HUES48 (cell line): ENCODE measurements around the gene MIPOL1.
"Not testable (repeated sequence)": the region's sequence is repeated elsewhere in the genome, so short reads cannot be mapped to it uniquely, and the experiment has no call there.

Experiments
- H3K27ac ChIP-seq: one replicate; pipeline ENCODE4 v1.7.0; 2013; ENCODE audit warnings: low read depth, low read length, inconsistent platforms
- H3K27me3 ChIP-seq: 2 replicates; pipeline ENCODE4 v1.6.1; 2013; ENCODE audit warnings: mild to moderate bottlenecking, low read length; ENCODE audit not compliant: control insufficient read depth, insufficient read depth
- H3K36me3 ChIP-seq: 2 replicates; pipeline ENCODE4 v1.6.1; 2013; ENCODE audit warnings: low read length; ENCODE audit not compliant: control insufficient read depth, insufficient read depth
- H3K4me1 ChIP-seq: 2 replicates; pipeline ENCODE4 v1.6.1; 2013; ENCODE audit warnings: mild to moderate bottlenecking, low read length; ENCODE audit not compliant: control insufficient read depth, insufficient read depth
- H3K4me3 ChIP-seq: 2 replicates; pipeline ENCODE4 v1.5.1; 2013; ENCODE audit warnings: mild to moderate bottlenecking, low read depth, low read length
- H3K9ac ChIP-seq: 2 replicates; pipeline ENCODE4 v1.6.1; 2013; ENCODE audit warnings: mild to moderate bottlenecking, low read depth, low read length, moderate library complexity
- H3K9me3 ChIP-seq: 2 replicates; pipeline ENCODE4 v1.6.1; 2013; ENCODE audit warnings: low read length; ENCODE audit not compliant: control insufficient read depth, insufficient read depth

The MIPOL1 gene

GRCh38 chr14:37453985-37454384, 256.2 kb downstream of the MIPOL1 start:
- H3K27ac ChIP-seq = no peak overlapping the region
- H3K9ac ChIP-seq = no peak overlapping the region
- no peaks in the 10 kb centered on the region for H3K36me3 ChIP-seq

GRCh38 chr14:37457334-37457733, 259.6 kb downstream of the MIPOL1 start:
- no peak overlapping the region for H3K27ac ChIP-seq
- H3K27me3 ChIP-seq = no peaks in the 10 kb centered on the region
- H3K9me3 ChIP-seq = peaks cover 11% of the 10 kb centered on the region; the same call in 1 of the 2 replicates
- H3K4me3 ChIP-seq = no peak overlapping the region
- H3K4me1 ChIP-seq = no peaks in the 10 kb centered on the region
- no peaks in the 10 kb centered on the region for H3K36me3 ChIP-seq
- no peak overlapping the region for H3K9ac ChIP-seq

More at GRCh38 chr14:37453985-37454384, 256.2 kb downstream of the MIPOL1 start:
- no peaks in the 10 kb centered on the region for H3K4me1 ChIP-seq
- no peak overlapping the region for H3K4me3 ChIP-seq
- no peaks in the 10 kb centered on the region for H3K27me3 ChIP-seq
- H3K9me3 ChIP-seq = no peaks in the 10 kb centered on the region

GRCh38 chr14:37462426-37462825, 264.7 kb downstream of the MIPOL1 start:
- not testable (repeated sequence) for H3K36me3 ChIP-seq, H3K4me1 ChIP-seq

GRCh38 chr14:37464192-37464858, 266.6 kb downstream of the MIPOL1 start:
- H3K9me3 ChIP-seq = peaks cover 16% of the 10 kb centered on the region; the same call in 1 of the 2 replicates
- H3K27me3 ChIP-seq = no peaks in the 10 kb centered on the region
- no peak overlapping the region for H3K4me3 ChIP-seq
- H3K4me1 ChIP-seq = no peaks in the 10 kb centered on the region
- no peaks in the 10 kb centered on the region for H3K36me3 ChIP-seq
- H3K27ac ChIP-seq = no peak overlapping the region
- H3K9ac ChIP-seq = no peak overlapping the region

More at GRCh38 chr14:37462426-37462825, 264.7 kb downstream of the MIPOL1 start:
- not testable (repeated sequence) for H3K27ac ChIP-seq, H3K27me3 ChIP-seq, H3K4me3 ChIP-seq, H3K9ac ChIP-seq
- H3K9me3 ChIP-seq = peaks cover 16% of the 10 kb centered on the region; the same call in 1 of the 2 replicates

- Histone ChIP-seq H3K4me3 (no peak overlapping the region), H3K36me3 (no peaks in the 10 kb centered on the region), H3K4me1 (no peaks in the 10 kb centered on the region), H3K9ac (no peak overlapping the region), H3K27ac (no peak overlapping the region), H3K9me3 (peaks cover 16% of the 10 kb centered on the region; the same call in 1 of the 2 replicates), H3K27me3 (no peaks in the 10 kb centered on the region)
Measured at GRCh38 chr14:37466003-37466622, 268.4 kb downstream of the MIPOL1 start.

- H3K4me1 ChIP-seq = no peaks in the 10 kb centered on the region
- H3K9ac ChIP-seq = no peak overlapping the region
- no peak overlapping the region for H3K27ac ChIP-seq
- H3K4me3 ChIP-seq = no peak overlapping the region
- no peaks in the 10 kb centered on the region for H3K36me3 ChIP-seq
- H3K27me3 ChIP-seq = no peaks in the 10 kb centered on the region
- peaks cover 10% of the 10 kb centered on the region; the same call in 1 of the 2 replicates for H3K9me3 ChIP-seq
Measured at GRCh38 chr14:37466623-37467088, 268.9 kb downstream of the MIPOL1 start.

GRCh38 chr14:37469650-37470049, 271.9 kb downstream of the MIPOL1 start:
- no peaks in the 10 kb centered on the region for H3K4me1 ChIP-seq
- H3K4me3 ChIP-seq = no peak overlapping the region
- H3K36me3 ChIP-seq = no peaks in the 10 kb centered on the region
- no peak overlapping the region for H3K9ac ChIP-seq
- H3K27me3 ChIP-seq = no peaks in the 10 kb centered on the region
- H3K9me3 ChIP-seq = no peaks in the 10 kb centered on the region
- H3K27ac ChIP-seq = no peak overlapping the region

- Histone ChIP-seq H3K9ac (no peak overlapping the region), H3K4me3 (no peak overlapping the region), H3K36me3 (no peaks in the 10 kb centered on the region), H3K27me3 (no peaks in the 10 kb centered on the region), H3K9me3 (no peaks in the 10 kb centered on the region), H3K4me1 (no peaks in the 10 kb centered on the region), H3K27ac (no peak overlapping the region)
Measured at GRCh38 chr14:37470251-37470650, 272.5 kb downstream of the MIPOL1 start.

- no peak overlapping the region for H3K27ac ChIP-seq
- no peaks in the 10 kb centered on the region for H3K36me3 ChIP-seq
- no peak overlapping the region for H3K4me3 ChIP-seq
- no peaks in the 10 kb centered on the region for H3K27me3 ChIP-seq
- H3K9ac ChIP-seq = no peak overlapping the region
- peaks cover 6% of the 10 kb centered on the region; the same call in 1 of the 2 replicates for H3K9me3 ChIP-seq
- H3K4me1 ChIP-seq = no peaks in the 10 kb centered on the region
Measured at GRCh38 chr14:37472906-37473305, 275.2 kb downstream of the MIPOL1 start.

GRCh38 chr14:37474191-37474590, 276.5 kb downstream of the MIPOL1 start:
- Histone ChIP-seq H3K27ac (no peak overlapping the region), H3K9me3 (peaks cover 6% of the 10 kb centered on the region; the same call in 1 of the 2 replicates), H3K36me3 (no peaks in the 10 kb centered on the region), H3K4me3 (no peak overlapping the region), H3K4me1 (no peaks in the 10 kb centered on the region), H3K9ac (no peak overlapping the region), H3K27me3 (no peaks in the 10 kb centered on the region)
